ENCODE measurements around the gene RSU1.

- TF ChIP-seq EZH2phosphoT487 (IDR thresholded peaks at IDR 0.05; ENCODE audit: insufficient read depth, low read depth), result no peak
- no peak for TF ChIP-seq EZH2 (IDR thresholded peaks at IDR 0.05; ENCODE audit: insufficient read depth, poor library complexity, severe bottlenecking)
Observed at GRCh38 chr10:16856567-16856966, 39.3 kb upstream of the RSU1 start.

All from GM23248 (cell line).